A673 (cell line): ENCODE data around the gene F2RL3.

Experiments
- EZH2 ChIP-seq: fragments of 200-600 bp; sonication (generic); IDR thresholded peaks from 2 replicates; pipeline ENCODE4 v1.6.1; 2017; ENCODE audit warnings: borderline replicate concordance, low read depth, mild to moderate bottlenecking, mixed read lengths, antibody characterized with exemption, low read length; ENCODE audit not compliant: poor library complexity, severe bottlenecking
- TF ChIP-seq, protein P1 (sequence below): fragments of 300-800, 200-600 bp; sonication (generic); conservative IDR thresholded peaks from 2 replicates; pipeline ENCODE4 v1.5.1; 2017; ENCODE audit warnings: low read depth, mild to moderate bottlenecking, antibody characterized with exemption, low read length, moderate library complexity, mixed read lengths

DNA sequence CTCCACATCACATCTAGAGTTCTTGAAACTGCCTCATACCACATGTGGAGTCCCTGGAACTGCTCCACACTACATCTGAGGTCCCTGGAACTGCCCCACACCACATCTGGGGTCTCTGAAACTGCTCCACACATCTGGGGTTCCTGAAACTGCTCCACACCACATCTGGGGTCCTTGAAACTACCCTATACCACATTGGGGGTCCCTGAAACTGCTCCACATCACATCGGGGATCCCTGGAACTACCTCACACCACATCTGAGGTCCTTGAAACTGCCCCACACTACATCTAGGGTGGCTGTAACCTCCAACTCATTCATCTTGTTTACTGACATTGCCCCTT is 33.8 kb downstream of the F2RL3 start:
- TF ChIP-seq, protein P1, sequence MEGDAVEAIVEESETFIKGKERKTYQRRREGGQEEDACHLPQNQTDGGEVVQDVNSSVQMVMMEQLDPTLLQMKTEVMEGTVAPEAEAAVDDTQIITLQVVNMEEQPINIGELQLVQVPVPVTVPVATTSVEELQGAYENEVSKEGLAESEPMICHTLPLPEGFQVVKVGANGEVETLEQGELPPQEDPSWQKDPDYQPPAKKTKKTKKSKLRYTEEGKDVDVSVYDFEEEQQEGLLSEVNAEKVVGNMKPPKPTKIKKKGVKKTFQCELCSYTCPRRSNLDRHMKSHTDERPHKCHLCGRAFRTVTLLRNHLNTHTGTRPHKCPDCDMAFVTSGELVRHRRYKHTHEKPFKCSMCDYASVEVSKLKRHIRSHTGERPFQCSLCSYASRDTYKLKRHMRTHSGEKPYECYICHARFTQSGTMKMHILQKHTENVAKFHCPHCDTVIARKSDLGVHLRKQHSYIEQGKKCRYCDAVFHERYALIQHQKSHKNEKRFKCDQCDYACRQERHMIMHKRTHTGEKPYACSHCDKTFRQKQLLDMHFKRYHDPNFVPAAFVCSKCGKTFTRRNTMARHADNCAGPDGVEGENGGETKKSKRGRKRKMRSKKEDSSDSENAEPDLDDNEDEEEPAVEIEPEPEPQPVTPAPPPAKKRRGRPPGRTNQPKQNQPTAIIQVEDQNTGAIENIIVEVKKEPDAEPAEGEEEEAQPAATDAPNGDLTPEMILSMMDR = no peak
- no peak for TF ChIP-seq EZH2
